T-helper 1 cell (primary cell): Measurements from ENCODE around the gene CHST14.
A peak's percentile ranks its signal among the peaks of the same experiment; 100 is the strongest.

ENCODE experiments used
- DNase-seq, 5 donors: peaks; one replicate each; pipeline ENCODE4 v3.0.0-alpha.2; 2012 to 2020
- total RNA-seq, 4 donors: gene quantifications; one replicate each; lab custom pipeline; 2026; lab: John Stamatoyannopoulos, UW

The CHST14 gene, protein sequence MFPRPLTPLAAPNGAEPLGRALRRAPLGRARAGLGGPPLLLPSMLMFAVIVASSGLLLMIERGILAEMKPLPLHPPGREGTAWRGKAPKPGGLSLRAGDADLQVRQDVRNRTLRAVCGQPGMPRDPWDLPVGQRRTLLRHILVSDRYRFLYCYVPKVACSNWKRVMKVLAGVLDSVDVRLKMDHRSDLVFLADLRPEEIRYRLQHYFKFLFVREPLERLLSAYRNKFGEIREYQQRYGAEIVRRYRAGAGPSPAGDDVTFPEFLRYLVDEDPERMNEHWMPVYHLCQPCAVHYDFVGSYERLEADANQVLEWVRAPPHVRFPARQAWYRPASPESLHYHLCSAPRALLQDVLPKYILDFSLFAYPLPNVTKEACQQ
- 4.4 to 9.1 (median 6.1) reads per million in 4 donors for total RNA-seq

DNA sequence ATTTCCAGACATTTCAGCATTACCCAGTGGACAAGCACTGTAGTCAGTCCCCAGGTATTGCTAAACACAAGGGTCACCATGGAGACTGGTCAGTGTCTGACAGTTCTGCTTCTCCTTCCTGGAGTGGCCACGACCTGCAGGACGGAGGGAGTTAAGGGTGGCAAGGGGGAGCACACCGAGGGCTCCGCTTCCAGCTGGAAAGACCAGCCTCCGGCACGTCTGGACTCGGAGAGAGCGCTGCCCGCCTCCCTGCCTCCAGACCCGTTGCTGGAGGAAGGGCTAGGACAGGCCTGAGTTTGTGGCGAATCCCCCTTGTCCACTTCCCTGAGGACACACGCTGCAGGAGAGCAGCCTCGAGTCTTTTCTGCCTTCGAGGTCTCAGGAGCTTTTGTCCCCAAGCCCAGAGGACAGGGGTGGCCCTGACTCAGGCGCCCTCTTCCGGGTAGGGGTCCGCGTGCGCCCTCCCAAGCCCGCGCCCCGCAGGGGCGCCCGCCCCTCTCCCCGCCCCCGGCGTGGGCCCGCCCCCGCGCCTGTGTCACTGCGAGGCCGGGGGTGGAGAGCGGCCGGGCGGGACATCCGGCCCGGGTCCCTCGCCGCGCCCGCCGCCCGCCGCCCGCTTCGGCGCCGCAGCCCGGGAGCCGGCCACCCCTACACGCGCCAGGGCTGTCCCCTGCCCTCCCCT lies at the start of gene CHST14:
CHST14 (plus strand) TSS at position 562 of the 682 bp plus-strand sequence. CDS start 230 bp downstream, outside the sequence.
- DNase-seq: peak; percentile 33 to 67 (median 40)

DNA sequence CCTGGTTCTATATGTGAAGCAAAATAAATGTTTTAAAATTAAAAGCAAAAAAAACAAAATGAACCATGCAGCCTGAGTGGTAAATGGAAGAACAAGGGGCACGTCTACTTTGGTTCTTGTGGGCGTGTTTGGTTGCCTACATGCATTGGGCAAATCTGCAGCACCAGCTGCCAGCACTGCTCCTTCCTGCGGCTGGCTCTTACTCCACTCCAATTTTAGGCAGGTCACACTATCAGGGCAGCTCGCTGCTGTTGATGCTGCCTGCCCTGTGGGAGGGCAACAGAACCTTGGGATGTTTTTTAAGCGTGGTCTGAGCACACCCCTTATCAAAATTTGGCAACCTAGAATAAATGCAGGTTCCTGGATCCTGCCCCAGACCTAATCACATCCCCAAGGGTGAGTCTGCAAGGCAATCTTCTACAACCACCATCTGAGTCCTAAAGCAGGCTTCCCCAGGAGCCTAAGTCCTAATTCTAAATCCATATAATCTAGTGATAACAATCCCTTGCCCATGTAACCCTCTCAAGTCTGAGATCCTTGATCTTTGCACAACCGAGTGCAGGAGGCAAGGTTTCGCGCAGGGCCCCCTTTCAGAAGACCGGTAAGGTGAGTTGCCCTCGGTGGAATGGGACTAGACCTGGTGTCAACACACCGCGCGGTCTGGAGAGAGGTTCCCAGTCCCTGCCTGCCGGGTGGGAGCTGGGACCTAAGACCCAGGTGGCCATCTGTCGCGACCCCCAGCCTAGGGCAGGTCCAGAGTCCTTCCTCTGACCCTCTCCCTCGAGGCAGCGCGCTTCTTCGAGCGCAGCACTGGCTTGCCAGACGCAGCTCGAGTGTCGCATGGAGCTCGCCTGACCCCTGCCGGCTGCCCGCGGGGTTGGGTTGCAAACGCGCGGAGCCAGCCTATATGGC lies 49.3 kb upstream of the CHST14 start:
- peak; percentile 46 to 75 (median 69) for DNase-seq

DNA sequence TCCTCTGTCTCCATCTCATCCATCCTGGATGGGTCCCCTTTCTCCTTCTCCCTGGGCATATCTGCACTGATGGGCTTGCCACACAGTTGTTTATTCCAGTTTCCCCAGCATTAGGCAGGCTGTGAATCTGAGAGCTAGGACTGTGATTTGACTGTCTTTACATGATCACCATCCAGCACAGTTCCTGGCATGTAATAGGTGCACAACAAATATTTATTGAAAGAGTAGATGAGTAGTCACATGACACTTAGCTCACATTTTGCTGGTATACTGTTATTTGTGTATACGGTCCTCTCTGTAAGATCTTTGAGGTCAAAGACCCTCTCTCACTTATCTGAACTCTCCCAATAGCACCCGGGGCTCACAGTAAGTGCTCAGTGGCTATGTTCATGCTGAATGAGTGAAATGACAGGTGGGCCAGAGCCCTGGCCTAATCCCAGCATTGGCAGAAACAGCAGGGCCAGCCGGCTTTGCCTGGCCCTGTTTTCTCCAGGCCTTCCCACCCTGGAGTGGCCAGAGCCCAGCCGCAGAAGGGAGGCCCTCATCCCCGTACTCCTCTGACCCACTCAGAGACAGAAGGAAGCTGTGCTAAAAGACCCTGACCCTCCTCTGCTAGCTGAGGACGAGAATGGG lies 46.2 kb upstream of the CHST14 start:
- DNase-seq: no peak

DNA sequence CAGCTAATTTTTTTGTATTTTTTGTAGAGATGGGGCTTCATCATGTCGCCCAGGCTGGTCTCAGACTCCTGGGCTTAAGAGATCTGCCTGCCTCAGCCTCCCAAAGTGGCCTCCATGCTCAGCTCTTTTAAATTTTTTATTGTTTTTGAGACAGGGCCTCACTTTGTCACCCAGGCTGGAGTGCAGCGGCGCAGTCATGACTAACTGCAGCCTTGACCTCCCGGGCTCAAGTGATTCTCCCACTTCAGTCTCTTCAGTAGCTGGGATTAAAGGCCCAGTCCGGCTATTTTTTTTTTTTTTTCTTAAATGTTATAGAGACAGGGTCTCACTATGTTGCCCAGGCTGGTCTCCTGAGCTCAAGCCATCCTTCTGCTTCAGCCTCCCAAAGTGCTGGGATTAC lies 45.1 kb upstream of the CHST14 start:
- no peak for DNase-seq

DNA sequence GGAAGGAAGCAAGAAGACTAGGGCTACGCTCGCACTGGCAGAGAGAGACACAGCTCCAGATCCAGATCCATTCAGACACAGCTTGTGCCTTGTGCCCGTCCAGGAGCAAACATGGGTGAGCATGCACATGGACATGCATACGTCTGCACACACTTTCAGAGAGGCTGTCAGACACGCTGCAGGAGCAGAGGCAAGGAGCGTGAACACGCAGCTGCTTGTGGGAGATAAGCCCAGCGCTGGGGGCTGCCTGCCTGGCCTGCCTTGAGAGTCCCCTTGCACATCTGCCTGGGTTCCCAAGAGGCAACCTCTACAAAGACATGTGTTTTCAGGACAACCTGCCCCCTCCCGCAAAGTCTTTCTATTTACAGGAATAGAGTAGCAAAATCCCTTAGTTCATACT lies 43.6 kb upstream of the CHST14 start:
- no peak for DNase-seq

DNA sequence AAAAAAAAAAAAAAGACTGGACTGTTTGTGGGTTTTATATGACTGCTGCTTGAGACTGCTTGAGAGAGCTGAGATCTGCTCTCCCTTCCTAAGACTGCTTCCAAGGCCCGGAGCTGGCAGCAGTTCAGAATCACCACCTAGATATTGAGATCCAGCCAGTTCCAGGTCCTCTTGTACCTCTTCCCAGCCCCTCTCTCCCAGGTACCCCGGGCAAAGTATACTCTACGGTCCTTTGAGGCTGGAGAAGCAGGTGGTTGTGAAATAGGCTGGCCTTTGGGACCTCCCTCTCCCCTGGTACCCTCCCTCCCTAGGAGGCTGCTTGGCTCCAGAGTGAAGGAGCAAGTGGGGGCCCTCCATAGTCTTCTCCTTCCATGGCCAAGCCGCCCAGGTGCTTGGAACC lies 42.6 kb upstream of the CHST14 start:
- DNase-seq: no peak

DNA sequence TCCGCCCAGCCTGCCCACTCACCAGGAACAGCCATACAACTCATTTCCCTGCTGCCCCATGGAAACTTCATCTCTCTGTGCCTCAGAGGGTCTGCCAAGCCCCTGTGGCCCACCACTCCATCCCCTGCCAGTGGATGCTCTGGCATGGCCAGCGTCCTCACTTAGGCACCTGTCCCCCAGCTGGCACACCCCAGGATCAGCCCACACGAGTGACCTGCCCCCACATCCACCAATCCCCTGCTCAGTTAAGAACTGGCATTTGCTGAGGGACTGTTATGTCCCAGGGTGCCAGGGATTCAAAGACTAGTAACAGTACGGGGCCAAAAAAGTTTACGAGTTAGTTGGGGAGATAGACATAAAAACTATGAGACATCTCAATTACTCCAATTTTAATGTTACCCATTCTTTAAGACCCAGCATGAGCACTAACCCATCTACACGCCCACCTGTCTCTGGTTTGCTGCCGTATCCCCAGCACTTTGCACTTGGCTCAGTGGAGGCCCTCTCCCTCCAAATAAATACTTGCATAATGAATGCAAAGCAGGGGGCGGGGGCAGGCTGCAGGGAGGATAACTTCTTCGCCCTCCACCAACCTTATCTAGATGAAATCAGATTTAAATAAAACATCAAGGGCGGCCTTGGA lies 41.6 kb upstream of the CHST14 start:
- DNase-seq: no peak

DNA sequence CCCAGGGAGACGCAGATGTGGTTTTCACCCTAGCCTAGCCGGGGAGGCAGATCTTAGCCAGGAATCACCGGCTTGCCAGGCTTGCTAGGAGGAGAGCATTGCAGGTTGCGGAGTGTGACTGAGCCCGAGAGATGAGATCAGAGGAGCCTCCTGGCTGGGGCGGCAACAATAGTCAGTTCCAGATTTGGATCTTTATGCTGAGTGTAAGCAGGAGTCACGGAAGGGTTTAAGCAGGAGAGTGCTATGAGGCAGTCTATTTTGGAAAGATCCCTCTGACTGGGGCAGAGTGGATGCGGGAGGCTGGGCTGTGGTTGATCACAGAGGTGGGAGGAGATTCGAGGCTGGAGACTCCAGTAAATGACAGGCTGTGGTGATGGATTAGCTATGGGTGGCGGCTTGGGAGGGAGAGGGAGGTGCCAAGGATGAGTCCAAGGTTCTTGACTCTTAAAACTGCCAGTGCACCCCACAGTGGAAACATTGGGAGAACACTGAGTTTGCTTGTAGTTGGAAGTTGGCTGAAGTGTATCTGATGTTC lies 40.4 kb upstream of the CHST14 start:
- no peak for DNase-seq

DNA sequence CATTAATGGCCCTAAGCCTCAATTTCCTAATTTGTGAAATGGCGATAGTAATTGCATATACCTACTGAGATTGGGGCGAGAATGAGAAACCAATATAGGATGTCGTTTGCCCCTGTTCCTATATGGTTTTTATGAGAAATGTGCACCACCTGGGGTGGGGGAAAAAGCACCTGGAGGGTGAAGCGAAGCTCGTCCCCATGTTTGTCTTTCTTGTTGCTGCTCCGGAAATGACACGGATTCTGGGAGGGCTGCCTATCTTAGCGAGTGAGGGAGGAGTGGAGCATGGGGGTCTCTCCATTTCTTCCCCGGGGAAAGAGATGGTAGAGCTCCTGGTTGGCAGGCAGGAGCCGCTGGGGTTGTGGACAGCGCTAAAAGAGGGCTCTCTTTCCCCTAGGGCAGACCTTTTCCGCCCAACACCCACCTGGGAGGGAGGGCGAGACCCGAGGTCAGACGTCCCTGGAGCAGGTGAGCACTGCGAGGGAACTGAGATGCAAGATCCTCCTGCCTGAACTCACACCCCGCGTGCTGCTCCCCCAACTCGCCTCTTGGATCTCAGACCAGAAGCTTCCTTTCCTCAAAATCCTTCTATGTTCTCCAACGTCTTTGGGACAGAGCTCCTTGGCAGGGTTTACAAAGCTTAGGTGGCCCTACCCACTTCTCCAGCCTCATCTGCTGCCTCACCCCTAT lies 35.6 kb upstream of the CHST14 start:
- DNase-seq: no peak

DNA sequence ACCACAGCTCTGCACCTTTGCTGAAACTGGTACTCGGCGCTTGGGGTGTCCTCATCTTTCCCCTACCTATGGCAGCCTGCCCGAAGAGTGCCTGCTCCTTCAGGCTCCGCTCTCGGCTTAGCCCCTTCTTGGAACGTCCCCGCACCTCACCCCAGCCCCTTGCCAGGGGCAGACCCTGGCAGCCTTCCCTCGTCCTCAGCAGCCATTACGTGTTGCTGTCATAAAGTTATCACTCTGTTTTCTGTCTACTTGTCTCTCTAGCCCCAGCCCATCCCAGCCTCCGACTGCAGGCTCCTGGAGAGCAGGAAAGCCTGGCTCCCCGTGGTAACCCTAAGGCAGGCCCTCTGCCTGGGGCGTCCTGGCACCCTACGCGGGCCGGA lies 35.1 kb upstream of the CHST14 start:
- DNase-seq: no peak

DNA sequence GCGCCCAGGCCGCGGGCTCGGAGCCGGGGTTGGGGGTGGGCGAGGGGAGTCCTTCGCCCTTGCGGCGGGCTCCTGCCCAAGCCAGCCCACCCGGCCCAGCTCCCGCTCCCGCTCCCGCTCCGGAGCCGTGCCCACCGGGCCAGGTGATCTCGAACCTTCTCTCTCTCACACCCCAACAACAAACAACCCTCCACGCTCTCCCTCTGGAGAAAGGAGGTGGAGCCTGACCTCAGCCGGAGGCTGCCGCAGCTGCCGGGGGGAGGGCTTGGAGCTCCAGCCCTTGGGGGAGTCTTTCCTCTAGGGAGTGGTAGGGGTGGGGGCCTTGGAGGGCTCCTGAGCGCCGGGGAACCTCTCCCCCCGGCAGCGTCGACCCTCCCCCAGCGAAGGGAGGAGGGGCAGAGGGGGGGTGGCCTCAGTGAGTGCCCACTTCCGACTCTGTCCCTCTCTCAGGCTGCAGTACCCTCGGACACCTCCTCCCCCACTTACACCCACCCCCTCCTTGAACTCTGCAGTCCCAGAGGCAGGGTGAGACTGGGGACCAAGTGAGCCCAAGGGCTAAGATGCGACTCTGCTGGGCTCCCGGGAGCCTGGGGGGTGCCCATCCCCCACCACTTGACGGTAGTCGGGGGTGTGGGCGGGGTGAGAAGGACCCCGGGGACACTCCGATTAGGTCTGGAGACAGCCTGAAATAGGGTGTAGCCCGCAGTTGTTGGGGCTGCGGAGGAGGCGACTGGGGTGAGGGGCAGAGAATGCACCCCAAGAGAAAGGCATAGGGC lies 34.5 kb upstream of the CHST14 start:
- no peak for DNase-seq

DNA sequence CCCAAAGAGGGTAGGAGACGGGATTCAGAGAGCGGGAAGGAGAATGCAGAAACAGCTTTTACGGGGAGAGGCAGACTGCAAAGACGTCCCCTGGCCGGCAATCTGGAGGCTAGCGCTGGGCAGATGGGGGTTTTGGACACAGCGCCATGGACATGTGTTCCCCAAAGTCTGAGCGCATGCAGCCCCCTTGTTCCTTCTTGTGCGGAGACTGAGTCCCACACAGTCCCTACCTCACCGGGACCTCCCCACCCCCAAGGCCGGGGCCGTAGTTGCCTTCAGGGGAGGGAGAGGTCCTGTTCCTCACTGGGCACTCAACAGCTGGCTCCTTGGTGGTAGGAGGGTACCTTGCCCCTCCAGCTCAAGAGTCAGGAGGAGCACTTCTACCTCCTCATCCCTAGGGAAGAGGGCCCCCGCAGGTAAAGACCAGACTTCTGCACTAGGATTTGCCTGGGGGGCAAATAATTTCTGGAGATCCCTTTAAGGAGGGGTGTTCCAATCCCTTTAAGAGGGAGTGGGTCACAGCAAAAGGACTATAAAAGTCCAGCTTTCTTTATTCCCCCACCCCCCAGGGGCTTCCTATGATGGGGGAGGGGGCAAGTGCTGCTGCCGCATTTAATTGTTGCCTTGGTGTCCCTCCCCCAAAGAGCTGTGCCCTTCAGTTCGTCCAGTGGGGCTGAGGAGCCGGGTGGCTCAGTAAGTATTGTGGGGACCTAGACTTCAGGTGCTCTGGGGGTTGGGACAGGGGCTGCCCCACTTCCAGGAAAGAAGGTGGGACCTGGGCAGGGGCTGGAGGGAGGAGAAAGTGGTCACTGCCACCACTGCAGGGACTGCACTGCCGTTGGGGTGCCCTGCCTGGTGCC lies 33.7 kb upstream of the CHST14 start:
- DNase-seq: no peak

DNA sequence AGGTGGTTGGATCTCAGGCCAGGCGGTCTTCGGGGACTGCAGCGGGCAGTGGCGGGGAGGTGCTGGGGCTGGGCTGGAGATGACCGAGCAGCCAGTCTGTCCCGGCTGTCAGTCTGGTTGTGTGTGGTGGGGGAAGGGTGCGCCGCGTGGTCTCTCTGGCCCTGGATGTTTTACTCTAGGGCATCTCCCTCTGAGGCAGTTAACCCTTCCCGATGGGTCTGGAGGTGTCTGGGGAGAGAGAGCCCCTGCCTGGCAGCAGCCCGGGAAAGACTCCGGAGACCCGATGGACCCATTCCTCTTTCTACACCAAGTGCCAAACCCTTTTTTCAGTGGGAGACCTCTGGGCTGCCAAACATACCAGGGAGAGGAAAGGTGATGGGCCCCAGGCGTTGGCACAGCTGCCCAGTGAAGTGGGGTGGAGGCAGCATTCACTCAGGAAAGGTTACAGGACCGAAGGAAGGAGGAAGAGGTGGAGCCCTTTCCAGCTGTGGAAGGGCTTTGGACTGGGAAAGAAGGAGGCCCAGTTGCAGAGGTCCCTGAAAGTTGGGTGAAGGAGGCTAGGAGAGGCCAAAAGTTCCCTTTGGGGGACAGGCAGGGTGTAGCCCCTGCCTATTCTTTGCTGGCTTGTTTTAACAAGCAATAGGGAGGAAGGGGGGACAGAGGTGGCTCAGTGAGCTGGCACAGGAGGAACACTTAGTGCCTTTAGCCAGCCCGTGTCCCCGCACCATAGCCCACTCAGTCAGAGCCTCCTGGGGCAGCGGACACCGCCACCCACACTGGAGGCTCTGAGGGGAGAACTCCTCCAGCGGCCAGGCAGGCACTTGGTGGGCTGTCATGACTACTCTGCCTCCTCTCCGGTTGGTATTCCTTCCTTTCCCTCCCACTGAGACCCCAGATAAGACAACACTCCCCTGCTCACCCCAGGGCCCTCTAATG lies 32.8 kb upstream of the CHST14 start:
- no peak for DNase-seq

DNA sequence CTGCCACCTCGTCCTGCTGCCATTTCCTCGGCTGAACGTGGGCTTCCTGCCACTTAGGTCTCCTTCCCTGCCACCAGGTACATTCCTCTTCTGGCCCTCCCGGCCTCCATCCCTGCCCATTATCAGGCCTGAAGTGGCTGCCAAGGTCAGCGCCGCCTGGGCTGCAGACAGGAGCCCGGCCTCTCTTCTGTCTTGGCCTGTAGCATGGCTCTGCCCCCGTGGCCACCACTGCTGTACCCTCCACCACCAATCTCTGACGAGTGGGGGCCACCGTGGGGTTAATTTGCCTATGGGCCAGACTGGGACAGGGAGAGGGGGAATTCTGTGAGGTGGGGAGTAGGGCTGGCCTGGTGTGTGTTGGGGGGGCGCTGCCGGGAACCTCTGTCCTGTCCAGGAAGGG lies 32.1 kb upstream of the CHST14 start:
- DNase-seq: no peak

DNA sequence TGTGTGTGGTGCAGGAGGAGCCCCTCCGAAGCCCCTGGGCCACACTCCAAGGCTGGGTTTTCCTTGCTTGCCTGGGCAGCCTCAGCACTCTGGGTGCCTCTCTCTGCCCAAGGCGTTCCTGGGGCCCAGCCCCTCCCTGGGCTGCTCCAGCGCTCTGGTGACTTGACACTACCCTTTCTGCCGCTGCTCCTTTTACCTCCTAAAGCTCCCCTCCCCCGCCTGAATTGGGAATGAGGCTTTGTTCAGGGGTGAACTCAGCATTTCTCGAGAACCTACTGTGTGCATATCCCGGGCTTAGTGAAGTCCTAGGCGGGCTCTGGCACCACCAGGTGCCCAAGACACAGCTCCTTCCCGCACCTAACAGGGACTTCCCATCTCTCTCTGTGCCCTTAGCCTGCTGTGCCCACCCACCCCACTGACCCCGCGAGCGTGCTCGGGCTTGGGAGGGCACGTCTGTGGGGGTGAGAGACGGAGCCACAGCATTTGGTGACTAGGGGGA lies 31.3 kb upstream of the CHST14 start:
- no peak for DNase-seq

DNA sequence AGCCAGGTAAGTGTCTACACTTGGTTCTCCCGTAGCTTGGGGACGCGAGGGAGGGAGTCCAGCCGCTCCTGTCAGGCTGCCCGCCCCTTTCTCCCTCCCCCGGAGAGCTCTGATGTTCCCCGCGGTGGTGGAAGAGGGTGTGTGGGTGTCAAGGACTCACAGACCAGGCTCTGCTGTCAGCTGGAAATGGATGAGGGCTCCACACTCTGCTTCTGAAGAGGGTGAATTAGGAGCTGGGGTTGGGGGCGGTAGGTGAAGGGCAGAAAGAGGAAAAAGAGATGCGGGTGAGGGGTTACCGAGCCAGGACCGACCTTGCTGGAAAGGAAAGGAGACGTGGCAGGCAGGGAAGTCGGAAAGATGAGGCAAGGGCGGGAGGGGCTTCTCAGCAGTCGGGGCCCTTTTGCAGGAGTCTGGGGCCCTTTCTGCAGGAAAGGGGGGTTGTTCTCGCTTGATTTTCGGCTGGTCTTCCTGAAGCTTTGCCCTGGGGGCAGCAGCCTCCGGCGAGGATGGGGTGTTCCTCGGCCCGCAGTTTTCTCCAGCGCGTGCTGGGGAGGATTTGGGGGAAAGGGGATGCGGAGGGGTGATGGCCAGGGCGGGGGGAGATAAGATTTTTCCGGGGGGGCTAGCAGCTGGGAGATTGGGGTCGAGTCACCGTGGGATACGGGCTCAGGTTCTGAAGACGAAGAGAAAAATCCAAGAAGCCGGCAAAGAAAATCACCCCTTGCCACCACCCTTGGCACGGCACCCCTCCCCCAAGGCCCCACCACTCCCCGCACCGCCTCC lies 30.6 kb upstream of the CHST14 start:
- DNase-seq: no peak
